Neural crest cell (in vitro differentiated cells): ENCODE measurements around the gene IRX5. TPM values are rescaled to one million over a fixed set of nuclear protein-coding genes. Genes with fewer than 3 reads are reported as not detected.

Experiments used
- DNase-seq: peaks from one replicate; pipeline ENCODE4 v3.0.0; 2021; ENCODE audit warnings: low read depth, mixed read lengths, low spot score
- H3K27ac Mint-ChIP-seq: one replicate; pipeline ENCODE4 v1.8.0; 2021; ENCODE audit warnings: mild to moderate bottlenecking, mixed read lengths; ENCODE audit not compliant: unreplicated experiment
- H3K27me3 Mint-ChIP-seq: 2 replicates; pipeline ENCODE4 v1.8.0; 2021; ENCODE audit warnings: low read depth, mild to moderate bottlenecking, mixed read lengths
- H3K36me3 Mint-ChIP-seq: 2 replicates; pipeline ENCODE4 v1.8.0; 2021; ENCODE audit warnings: low read depth, mild to moderate bottlenecking, mixed read lengths
- H3K4me1 Mint-ChIP-seq: 2 replicates; pipeline ENCODE4 v1.8.0; 2021; ENCODE audit warnings: mixed read lengths
- H3K4me3 Mint-ChIP-seq: one replicate; pipeline ENCODE4 v1.8.0; 2021; ENCODE audit warnings: mild to moderate bottlenecking, mixed read lengths
- H3K9me3 Mint-ChIP-seq: 2 replicates; pipeline ENCODE4 v1.8.0; 2021; ENCODE audit warnings: mixed read lengths
- total RNA-seq: library from RNA; stranded (reverse); gene quantifications from 2 replicates; pipeline ENCODE4 v1.2.1, GENCODE V29; 2021
- TF ChIP-seq, protein P1 (sequence below): fragments of 200-600 bp; sonication (generic); conservative IDR thresholded peaks from 2 replicates; pipeline ENCODE4 v1.5.0; 2021; ENCODE audit warnings: antibody characterized with exemption, mild to moderate bottlenecking

The IRX5 gene
- total RNA-seq, 1 donor from 2014 or later = 14.9 TPM

DNA sequence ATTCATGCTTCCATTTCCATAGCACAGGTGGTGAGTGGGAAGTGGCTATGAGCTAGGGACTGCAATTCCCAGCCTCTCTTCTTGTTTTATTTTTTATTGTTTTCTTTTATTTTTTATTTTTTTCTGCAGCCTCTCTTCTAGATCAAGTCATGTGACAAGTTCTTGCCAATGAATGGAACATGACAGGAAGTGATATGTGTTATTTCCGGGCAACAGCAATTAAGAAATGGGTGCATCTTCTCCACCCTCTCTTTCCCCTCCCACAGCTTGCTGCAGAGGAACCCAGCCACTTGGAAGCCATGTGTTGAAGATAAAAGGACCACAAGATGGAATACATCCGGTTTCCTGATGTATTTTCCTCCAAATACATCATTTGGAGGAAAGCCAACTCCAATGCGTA is 23.6 kb downstream of the IRX5 start:
- TF ChIP-seq, protein P1, sequence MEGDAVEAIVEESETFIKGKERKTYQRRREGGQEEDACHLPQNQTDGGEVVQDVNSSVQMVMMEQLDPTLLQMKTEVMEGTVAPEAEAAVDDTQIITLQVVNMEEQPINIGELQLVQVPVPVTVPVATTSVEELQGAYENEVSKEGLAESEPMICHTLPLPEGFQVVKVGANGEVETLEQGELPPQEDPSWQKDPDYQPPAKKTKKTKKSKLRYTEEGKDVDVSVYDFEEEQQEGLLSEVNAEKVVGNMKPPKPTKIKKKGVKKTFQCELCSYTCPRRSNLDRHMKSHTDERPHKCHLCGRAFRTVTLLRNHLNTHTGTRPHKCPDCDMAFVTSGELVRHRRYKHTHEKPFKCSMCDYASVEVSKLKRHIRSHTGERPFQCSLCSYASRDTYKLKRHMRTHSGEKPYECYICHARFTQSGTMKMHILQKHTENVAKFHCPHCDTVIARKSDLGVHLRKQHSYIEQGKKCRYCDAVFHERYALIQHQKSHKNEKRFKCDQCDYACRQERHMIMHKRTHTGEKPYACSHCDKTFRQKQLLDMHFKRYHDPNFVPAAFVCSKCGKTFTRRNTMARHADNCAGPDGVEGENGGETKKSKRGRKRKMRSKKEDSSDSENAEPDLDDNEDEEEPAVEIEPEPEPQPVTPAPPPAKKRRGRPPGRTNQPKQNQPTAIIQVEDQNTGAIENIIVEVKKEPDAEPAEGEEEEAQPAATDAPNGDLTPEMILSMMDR = no peak
- H3K36me3 Mint-ChIP-seq = no peaks in the 10 kb centered on the region
- H3K4me3 Mint-ChIP-seq = no peak overlapping the region

DNA sequence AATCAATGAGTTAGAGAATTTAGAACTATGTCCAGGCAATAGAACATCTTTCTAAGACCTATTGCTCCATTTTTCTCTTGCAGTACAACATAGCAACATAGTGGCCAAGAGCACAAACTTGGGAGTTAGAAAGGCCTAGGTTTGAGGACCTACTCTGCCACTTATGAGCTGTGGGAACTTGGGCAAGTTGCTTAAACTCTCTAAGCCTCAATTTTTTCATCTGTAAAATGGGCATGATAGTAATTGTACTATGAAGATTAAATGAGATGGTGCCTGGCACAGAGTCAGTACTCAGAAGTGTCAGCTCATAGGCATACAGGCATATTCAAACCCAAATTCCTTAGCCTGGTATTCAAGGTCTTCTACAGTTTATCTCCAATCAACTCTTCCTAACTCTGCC is 25.1 kb downstream of the IRX5 start:
- no peak for DNase-seq
- H3K27ac Mint-ChIP-seq = no peak overlapping the region
- no peaks in the 10 kb centered on the region for H3K36me3 Mint-ChIP-seq
- H3K4me1 Mint-ChIP-seq = peaks cover 9% of the 10 kb centered on the region
- peaks cover 3% of the 10 kb centered on the region for H3K9me3 Mint-ChIP-seq
- peaks cover 17% of the 10 kb centered on the region for H3K27me3 Mint-ChIP-seq
- TF ChIP-seq, protein P1 = no peak
- H3K4me3 Mint-ChIP-seq = no peak overlapping the region

More for the DNA sequence above, 23.6 kb downstream of the IRX5 start:
- H3K4me1 Mint-ChIP-seq = peaks cover 9% of the 10 kb centered on the region
- H3K27me3 Mint-ChIP-seq = peaks cover 28% of the 10 kb centered on the region
- peaks cover 3% of the 10 kb centered on the region for H3K9me3 Mint-ChIP-seq
- no peak overlapping the region for H3K27ac Mint-ChIP-seq
- DNase-seq = no peak

DNA sequence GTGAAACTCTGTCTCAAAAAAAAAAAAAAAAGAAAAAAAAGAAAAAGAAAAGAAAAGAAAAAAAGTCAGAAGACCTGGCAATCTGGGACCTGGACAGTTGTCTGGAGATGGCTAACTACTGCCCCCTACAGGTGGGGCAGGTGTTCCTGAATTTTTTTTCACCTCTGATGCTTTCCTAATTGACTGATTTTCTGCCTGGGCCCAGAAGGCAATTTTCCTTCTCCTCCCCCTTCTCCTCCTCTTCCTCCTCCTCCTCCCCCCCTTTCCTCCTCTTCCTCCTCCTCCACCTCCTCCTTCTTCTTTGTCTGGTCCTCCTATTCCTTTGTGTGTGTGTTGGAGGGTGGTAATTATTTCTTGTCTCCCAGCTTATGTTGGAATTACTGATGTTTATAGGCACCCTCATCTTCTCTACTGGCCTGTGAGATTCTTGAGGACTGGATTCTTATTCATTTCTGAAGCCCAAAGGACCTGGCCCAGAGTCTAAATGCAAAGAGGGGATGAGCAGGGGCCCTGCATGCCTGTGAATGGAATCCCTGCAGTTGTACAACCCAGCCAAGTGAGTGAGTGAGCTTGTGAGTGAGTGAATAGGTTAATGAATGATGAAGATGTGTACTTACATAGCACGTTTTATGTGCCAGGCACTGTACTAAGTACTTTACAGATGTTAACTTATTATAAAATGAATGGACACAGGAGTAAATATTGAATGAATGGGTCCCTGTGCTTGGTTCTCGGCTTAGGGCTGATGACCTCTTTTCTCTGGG is 26.9 kb downstream of the IRX5 start:
- peaks cover 2% of the 10 kb centered on the region for H3K9me3 Mint-ChIP-seq
- H3K27ac Mint-ChIP-seq = no peak overlapping the region
- no peak overlapping the region for H3K4me3 Mint-ChIP-seq
- peaks cover 9% of the 10 kb centered on the region for H3K4me1 Mint-ChIP-seq
- no peak for DNase-seq
- peaks cover 5% of the 10 kb centered on the region for H3K27me3 Mint-ChIP-seq
- TF ChIP-seq, protein P1 = peak; percentile 65
- no peaks in the 10 kb centered on the region for H3K36me3 Mint-ChIP-seq

DNA sequence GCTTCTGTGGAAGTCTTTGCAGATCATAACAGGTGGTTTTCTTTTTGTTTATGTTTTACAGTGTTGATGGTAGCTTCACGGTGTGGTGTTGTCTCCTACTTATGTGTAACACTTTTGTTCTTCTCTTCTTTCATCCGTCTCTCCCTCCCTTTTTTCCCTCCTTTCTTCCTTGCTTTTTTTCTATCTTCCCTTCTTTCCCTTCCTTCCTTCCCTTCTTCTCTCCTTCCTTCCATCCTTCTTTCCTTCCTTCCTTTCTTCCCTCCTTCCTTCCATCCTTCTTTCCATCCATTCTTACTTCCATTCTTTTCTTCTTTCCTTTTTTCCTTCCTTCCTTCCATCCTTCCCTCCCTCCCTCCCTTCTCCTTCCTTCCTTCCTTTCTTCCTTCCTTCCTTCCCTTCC is 31.4 kb downstream of the IRX5 start:
- H3K4me3 Mint-ChIP-seq = no peak overlapping the region
- DNase-seq = no peak

DNA sequence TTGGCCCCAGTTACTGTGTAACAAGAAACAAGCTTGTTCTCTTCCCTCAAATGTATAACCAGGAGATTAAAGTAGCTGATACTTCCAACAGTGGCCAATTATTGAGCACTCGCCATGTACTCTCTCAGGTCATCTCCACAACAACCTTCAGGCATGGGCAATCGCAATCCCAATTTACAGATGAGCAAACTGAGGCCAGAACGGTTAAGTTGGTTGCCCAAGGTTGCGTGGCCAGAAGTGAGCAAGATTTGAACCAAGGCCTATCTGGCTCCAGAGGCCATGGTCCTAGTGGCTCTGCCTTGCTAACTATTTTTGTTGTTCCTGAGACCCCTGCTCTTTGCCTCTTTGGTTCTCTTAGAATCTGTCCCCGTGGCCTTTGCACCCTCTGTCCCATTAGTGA is 33.6 kb downstream of the IRX5 start:
- TF ChIP-seq, protein P1 = no peak

More for the DNA sequence above, 31.4 kb downstream of the IRX5 start:
- no peak overlapping the region for H3K27ac Mint-ChIP-seq
- TF ChIP-seq, protein P1 = no peak
- H3K4me1 Mint-ChIP-seq = no peaks in the 10 kb centered on the region
- H3K9me3 Mint-ChIP-seq = peaks cover 3% of the 10 kb centered on the region
- peaks cover 2% of the 10 kb centered on the region for H3K27me3 Mint-ChIP-seq
- H3K36me3 Mint-ChIP-seq = no peaks in the 10 kb centered on the region

More for the DNA sequence above, 33.6 kb downstream of the IRX5 start:
- H3K4me3 Mint-ChIP-seq = no peak overlapping the region
- H3K36me3 Mint-ChIP-seq = no peaks in the 10 kb centered on the region
- peaks cover 3% of the 10 kb centered on the region for H3K9me3 Mint-ChIP-seq
- H3K27ac Mint-ChIP-seq = no peak overlapping the region
- H3K27me3 Mint-ChIP-seq = peaks cover 2% of the 10 kb centered on the region
- H3K4me1 Mint-ChIP-seq = no peaks in the 10 kb centered on the region
- DNase-seq = no peak
